LoVo (cell line): ENCODE measurements around the gene VPS35L.
"Not testable (repeated sequence)": the region's sequence is repeated elsewhere in the genome, so short reads cannot be mapped to it uniquely, and the experiment has no call there.

Source experiments
- DNase-seq: peaks from one replicate; pipeline ENCODE4 v3.0.0-alpha.2; 2016; ENCODE audit warnings: low spot score

VPS35L gene

GRCh38 chr16:19654147-19654546, 98.6 kb downstream of the VPS35L start:
- DNase-seq: no peak

- no peak for DNase-seq
Measured at GRCh38 chr16:19655242-19655777, 99.8 kb downstream of the VPS35L start.

DNA sequence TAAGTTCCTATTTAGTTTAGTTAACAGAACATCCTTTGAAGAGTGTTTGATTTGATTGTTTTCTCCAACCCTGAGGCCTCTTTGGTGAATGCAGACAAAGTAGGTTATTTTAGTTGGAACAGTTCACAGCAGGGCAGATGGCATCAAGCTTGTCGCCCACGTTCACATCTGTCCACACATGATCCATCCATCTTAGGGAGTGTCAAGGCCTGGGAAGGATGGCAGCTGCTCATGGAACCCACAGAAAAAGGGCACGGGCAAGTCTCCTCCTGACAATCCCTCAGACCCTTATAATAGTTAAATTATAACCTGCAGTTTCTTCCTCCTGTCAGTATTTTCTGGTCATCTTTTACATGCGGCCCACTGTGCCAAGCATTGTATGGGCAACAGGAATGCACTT, 102.3 kb downstream of the VPS35L start:
- DNase-seq: no peak

- no peak for DNase-seq
Measured at GRCh38 chr16:19659554-19659953, 104.1 kb downstream of the VPS35L start.

DNA sequence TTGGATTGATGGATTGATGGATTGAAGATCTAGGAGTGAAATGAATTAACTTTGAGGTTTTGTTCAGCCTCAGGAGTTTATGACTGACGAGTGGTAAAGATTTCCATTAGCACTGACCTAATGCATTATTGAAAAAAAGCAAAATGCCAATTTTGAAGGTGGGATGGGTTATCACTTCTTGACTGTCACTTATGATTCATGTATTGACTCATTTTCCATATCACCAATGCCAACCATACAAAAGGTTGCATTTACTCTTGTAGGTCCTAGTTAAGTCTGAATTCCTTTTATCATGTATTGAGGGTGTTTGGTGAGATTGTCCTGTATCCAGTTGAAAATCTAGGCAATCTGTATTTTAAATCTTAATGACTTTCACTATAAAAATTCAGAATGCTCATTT, 104.9 kb downstream of the VPS35L start:
- no peak for DNase-seq

DNA sequence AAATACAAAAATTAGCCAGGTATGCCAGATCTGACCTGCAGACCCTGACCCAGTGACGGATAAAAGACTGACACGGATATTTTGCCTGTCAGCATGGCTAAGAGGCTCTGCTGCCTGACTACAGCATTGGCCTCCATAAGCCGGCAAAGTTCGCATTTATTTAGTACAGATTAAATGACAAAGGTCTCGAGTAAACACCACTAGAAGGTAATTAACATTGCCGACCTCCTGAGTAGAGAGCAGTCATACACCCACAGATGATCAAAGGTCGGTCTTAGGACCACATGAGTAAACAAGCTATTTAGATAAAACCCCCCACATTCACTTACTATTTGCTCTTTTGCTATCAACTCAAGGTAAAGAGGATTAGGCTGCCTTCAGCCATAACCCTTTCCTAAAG, 106.8 kb downstream of the VPS35L start:
- DNase-seq: peak; percentile 33

GRCh38 chr16:19664166-19664565, 108.7 kb downstream of the VPS35L start:
- DNase-seq: no peak

GRCh38 chr16:19665313-19665712, 109.8 kb downstream of the VPS35L start:
- not testable (repeated sequence) for DNase-seq

GRCh38 chr16:19666477-19666876, 111.0 kb downstream of the VPS35L start:
- DNase-seq: no peak

- DNase-seq: no peak
Measured at GRCh38 chr16:19672378-19672777, 116.9 kb downstream of the VPS35L start.

GRCh38 chr16:19674485-19674884, 119.0 kb downstream of the VPS35L start:
- DNase-seq: no peak

DNA sequence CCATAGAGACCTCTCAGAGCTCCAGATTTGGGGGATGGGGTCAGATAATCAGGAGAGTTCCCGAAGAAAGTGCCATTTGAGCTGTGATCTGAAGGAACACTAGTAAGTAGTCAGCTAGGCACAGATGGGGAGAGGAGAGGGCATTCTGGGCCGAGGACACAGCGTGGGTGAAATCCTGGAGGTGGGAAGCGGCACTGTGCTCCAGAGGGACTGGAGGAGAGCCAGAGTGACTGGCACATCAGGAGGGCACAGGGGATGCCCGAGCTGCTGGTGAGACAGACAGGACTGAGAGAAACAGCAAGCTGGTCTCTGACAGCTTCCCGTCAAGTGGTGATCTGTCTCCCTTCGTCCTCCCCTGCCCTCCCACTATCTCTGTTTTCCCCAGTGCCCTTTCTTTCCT, 121.9 kb downstream of the VPS35L start:
- no peak for DNase-seq

DNA sequence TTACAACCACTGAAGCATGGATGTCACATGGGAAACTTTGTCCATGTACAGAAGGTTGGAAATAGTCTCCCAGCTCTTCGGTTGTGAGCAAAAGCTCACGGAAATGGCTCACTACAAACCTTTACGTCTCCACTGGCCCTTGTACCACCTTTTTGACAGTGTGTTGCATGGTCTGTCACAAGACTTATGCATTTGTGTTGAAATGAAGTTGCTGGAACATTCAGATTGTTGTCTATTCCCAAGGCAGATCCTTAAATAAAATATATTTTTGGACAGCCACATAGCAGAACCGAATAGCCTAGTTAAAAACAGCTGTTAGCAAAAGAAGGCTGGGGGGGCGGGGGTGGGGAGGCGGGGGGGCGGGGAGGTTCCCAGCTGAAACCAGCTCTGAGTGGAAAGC, 123.3 kb downstream of the VPS35L start:
- no peak for DNase-seq

- DNase-seq: not testable (repeated sequence)
Measured at GRCh38 chr16:19679281-19679680, 123.8 kb downstream of the VPS35L start.

DNA sequence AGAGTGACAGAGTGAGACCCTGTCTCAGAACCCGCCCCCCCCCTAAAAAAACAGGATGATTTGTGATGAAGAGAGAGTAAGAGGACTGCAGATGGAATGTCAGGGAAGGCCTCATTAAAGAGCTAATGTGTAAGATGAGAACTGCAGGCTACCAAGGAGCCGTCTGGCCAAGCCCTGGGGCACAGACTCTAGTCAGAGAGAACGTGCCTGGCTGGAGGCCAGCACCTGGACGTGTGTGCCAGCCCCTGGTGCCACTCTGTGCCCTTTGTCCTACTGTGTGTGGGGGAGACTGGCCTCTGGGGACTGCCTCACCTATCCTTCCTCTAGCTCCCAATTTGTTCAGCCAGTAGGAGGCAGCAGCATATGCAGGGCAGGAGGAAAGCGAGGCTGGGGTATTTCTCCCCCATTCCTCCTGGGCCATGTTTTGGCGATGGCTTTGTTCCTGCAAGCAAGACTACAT, 125.4 kb downstream of the VPS35L start:
- DNase-seq: no peak

- no peak for DNase-seq
Measured at GRCh38 chr16:19681637-19682036, 126.1 kb downstream of the VPS35L start.

GRCh38 chr16:19683453-19684236, 128.1 kb downstream of the VPS35L start:
- DNase-seq: no peak

DNA sequence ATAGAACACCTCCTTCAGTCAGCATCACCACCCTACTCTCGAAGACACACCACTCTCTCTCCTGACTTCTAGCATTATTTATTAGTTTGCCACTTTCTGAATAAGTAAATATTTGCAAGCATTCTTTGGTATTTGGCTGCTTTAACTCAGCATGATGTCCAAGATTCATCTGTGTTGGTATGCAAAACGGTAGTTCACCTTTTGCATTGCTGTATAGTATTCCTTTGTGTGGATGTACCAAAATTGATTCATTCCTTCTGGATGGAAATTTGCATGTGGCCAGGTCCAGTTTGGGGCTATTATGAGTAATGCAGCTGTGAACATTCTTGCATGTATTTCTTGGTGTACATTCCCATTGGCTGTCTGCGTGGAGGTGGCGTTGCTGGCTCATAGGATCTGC, 129.7 kb downstream of the VPS35L start:
- DNase-seq: no peak

- DNase-seq: no peak
Measured at GRCh38 chr16:19687279-19687678, 131.8 kb downstream of the VPS35L start.

DNA sequence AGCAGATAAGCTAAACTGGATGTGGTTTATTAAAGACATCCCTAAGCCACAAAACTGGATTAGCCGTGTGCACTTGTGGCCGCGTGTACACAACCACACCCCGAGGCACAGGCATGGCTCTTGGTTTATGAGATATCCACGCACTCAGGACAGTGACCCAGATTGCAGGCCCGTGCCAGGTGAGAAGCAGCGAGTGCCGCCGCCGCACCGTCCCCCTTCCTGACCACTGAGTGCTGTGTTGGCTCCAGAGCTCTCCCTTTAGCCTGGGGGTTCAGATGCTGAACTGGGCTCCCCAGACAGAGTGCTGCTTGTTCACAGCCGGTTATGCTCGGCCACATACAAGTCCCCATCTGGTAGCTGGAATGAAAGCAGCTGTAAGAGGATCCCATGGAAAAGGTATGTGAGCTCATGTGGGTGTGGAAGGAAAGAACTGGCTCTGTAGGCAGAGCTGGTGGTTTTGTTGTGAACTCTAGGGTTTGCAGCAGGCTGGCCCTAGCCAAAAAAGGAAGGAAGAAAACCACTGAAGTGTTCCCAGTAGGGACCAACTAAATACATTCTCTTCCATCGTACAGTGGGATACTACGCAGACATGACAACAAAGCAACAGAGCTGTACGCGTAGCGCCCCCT, 133.0 kb downstream of the VPS35L start:
- no peak for DNase-seq

- DNase-seq: no peak
Measured at GRCh38 chr16:19689342-19689741, 133.8 kb downstream of the VPS35L start.

- DNase-seq: no peak
Measured at GRCh38 chr16:19690196-19690595, 134.7 kb downstream of the VPS35L start.

GRCh38 chr16:19691161-19691711, 135.7 kb downstream of the VPS35L start:
- DNase-seq: no peak
